Stimulated activated CD4-positive, alpha-beta T cell treated with anti-CD3 and anti-CD28 coated beads, Interleukin-1b, Interleukin-23, amount 100 ng/mL, for 24 hours (primary cell): ENCODE measurements around the gene DOCK10.
"Not testable (repeated sequence)": the region's sequence is repeated elsewhere in the genome, so short reads cannot be mapped to it uniquely, and the experiment has no call there.

Source experiments
- DNase-seq, 4 experiments: peaks; one replicate each; pipeline ENCODE4 v3.0.0-alpha.2; 2020; ENCODE audit warnings: low read depth in 4 of 4, low spot score in 1 of 4

DOCK10 gene

GRCh38 chr2:224925061-224925809 is 117.0 kb downstream of the DOCK10 start:
- no peak for DNase-seq

GRCh38 chr2:224924631-224925030 is 117.6 kb downstream of the DOCK10 start:
- DNase-seq = no peak

- no peak for DNase-seq
Measured at GRCh38 chr2:224922142-224922727, 120.0 kb downstream of the DOCK10 start.

- DNase-seq = no peak
Measured at GRCh38 chr2:224919472-224920110, 122.7 kb downstream of the DOCK10 start.

- no peak for DNase-seq
Measured at GRCh38 chr2:224918626-224919471, 123.4 kb downstream of the DOCK10 start.

DNA sequence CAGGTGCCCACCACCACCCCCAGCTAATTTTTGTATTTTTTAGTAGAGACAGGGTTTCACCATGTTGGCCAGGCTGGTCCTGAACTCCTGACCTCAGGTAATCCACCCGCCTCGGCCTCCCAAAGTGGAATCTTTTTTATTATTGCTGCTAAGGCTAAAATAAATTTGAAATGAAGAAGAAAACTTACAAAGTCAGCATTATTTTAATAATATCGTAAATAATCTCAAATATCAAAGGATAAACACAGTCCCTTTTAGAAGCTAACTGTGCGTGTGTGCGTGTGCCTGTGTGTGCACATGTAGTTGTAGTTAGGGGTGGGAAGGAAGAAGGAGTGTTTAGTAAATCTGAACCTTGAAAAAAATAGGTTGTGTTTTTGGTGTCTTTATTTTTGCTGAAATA is 125.0 kb downstream of the DOCK10 start:
- not testable (repeated sequence) for DNase-seq

DNA sequence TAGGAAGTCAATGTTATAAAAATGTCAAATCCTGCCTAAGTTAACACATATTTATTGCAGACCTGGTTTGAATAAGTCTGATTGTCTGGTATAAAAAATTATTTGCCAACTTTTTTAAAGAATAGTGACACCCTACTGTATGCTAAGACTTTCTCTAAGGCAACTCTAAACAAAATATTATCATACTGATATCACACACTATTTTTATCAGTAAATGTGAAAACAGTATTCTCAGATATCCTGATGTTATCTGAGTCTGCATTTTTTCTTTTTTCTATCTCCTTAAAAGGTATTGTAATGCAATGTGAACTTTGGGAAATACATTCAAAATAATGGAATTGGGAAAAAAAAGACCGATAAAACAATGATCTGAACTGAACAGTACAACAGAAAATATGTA is 127.1 kb downstream of the DOCK10 start:
- no peak for DNase-seq

- no peak for DNase-seq
Measured at GRCh38 chr2:224910574-224910925, 131.7 kb downstream of the DOCK10 start.

DNA sequence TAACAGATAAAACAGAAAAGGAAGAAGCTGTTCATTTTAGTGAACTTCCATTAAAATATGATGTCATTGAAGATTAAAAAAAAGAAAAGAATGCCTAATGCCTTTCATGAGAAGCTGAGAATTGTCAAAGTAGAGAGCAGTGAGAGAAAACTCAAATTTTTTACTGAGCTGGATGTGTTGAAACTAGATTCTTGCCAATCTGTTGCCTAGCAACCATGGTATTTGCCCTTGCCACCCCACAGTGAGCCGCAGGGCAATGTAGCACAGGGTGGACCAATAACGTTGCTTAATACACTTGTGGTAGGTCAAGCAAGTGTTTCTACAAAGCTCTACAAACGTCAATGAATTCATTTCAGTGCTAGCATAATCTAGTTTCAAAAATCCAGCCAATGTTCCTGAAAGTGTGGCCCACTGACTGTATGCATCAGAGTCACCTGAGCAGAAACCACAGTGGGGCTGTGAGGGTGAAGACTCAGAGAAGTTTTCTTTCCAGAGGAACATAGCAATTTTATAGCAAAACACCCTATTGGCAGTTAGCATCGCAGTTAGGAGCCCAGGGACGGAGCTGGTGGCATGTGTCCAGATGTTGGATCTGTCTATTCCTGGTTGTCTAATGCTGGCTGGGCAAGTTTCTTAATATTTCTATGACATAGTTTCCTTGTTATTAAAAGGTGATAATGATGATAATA is 132.2 kb downstream of the DOCK10 start:
- DNase-seq = no peak

DNA sequence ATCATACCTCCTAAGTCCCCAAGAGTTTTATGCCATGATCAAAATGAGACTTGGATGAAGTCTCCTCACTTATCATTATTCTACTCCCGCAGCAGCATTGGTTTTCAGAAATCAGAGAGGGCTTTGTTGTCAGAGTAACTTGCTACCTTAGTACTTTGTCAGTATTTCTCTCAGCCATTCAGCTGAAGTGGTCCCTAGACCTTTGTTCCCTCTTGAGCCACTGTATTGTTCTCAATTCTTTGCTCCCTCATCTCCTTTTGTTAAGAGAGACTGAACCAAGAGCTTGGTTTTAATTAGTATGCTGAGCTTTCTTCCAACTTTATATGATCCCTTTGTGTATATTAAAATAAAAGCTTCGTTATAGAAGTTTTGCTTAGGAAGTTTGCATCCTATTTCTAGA is 133.4 kb downstream of the DOCK10 start:
- no peak for DNase-seq

GRCh38 chr2:224904381-224904780 is 137.9 kb downstream of the DOCK10 start:
- no peak for DNase-seq

- no peak for DNase-seq
Measured at GRCh38 chr2:224903621-224904020, 138.6 kb downstream of the DOCK10 start.

DNA sequence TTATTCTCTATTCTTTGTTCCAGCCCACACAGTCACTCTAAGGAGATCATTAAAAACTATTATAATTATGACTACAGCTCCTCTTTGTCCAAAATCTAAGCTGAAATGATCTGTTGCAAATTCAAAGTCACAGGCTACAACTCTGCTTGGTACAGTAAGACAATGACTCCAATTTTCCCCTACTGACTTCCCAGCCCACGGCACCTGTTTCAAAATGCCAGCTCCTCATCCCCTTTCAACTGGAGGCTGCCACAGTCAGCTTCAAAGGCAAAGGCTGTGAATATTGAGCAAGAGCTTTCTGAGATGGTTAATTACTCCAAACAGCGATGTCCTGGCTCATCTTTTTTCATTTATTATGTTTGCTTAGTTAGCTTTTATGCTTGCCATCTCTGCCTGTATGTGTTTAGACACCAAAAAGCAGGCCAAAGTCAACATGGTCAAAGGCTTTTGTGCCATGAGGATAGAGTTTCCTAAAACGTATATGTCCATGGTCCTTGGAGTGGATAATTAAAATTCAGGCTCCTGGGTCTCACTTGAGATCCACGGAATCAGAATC is 141.1 kb downstream of the DOCK10 start:
- no peak for DNase-seq

DNA sequence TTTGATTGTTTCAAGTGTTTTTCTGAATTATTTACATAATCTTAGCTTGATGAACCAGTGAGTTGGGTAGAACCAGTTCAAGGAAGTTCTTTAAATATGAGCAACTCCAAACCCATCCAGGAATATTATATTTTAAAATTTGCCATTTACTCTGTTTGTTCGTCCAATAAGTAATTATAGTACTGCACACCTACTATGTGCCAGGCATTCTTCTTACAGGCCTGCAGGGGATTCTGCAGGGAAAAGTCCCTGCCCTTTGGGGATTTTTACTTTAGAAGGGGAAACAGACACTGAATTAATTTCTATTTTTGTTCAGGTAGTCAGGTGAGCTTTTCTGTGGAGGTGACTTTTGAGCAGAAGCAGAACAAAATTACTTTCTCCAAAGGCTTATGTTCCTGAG is 146.9 kb downstream of the DOCK10 start:
- DNase-seq = no peak

DNA sequence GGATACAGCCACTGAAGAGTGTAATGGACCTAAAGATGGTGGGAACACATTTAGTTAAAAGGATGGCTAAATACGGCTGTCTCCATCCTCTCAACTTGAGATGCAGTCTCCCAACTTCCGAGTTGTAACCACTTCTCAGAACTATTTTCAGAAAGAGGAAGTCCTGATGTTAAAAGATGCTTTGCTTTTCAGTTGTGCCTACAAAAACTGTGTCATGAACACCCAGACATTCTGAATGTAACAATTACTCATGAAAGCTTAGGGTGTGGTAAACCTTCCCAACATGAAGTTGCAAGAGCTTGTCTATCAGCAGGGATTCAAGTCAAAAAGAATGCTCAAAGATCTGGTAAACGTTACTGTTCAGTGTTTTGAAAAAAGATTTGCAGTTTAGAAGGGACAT is 147.9 kb downstream of the DOCK10 start:
- DNase-seq = no peak

- DNase-seq = no peak
Measured at GRCh38 chr2:224893848-224894247, 148.4 kb downstream of the DOCK10 start.

GRCh38 chr2:224892574-224893204 is 149.6 kb downstream of the DOCK10 start:
- DNase-seq = no peak

- no peak for DNase-seq
Measured at GRCh38 chr2:224890372-224890771, 151.9 kb downstream of the DOCK10 start.

DNA sequence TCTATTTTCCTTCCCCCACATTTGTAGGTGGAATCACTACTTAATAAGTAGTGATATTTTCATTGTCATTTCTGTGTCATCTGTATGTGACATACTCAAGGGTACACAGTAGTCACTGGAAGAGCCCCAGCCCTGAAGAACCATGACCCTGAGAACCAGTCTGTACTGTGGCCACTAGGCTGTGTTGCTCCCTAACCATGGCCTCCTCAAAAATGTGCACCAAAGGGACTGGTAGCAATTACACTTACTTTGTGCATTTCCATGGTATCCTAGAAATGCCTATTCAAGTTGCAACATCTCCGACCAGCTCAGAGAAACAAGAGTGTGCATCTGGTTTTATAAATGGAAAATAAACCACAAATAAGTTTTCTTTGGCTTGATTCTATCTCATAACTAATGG is 155.1 kb downstream of the DOCK10 start:
- DNase-seq = no peak

- no peak for DNase-seq
Measured at GRCh38 chr2:224885836-224886547, 156.3 kb downstream of the DOCK10 start.
